ENCODE results near the gene IGFBPL1.

DNA sequence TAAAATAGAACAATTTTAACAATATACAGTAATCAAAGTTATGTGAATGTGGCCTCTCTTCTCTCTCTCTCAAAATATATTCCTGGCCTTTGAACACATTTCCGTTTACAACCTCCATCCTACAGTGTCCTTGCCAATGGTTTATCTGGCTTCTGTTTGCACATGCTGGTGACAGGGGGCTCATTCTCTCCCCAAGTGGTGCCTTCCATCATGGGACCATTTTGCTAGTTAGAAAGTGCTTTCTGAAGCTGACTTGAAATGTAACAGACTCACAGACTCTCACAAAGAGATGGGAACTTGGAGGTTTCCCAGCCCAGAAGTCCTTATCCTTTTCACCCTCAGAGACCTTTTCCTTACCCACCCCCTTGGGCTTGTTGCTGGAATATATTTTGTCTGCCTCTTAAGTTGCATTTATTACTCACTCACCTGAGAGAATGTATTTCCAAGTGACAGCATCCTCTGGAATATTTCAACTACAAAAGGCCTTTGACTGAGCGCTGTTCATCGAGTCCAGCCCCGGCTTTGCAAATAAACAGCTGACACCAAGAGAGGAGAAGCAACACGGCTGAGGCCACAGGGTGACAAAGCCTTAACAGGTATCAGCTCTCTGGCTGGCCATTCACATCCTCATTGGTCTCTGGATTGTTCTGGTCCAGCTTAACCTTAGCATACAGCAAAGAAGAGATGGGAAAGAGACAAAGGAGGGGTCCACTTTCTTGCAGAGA, 49.2 kb downstream of the IGFBPL1 start:
- TF ChIP-seq, protein P1, sequence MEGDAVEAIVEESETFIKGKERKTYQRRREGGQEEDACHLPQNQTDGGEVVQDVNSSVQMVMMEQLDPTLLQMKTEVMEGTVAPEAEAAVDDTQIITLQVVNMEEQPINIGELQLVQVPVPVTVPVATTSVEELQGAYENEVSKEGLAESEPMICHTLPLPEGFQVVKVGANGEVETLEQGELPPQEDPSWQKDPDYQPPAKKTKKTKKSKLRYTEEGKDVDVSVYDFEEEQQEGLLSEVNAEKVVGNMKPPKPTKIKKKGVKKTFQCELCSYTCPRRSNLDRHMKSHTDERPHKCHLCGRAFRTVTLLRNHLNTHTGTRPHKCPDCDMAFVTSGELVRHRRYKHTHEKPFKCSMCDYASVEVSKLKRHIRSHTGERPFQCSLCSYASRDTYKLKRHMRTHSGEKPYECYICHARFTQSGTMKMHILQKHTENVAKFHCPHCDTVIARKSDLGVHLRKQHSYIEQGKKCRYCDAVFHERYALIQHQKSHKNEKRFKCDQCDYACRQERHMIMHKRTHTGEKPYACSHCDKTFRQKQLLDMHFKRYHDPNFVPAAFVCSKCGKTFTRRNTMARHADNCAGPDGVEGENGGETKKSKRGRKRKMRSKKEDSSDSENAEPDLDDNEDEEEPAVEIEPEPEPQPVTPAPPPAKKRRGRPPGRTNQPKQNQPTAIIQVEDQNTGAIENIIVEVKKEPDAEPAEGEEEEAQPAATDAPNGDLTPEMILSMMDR (IDR thresholded peaks at IDR 0.05): no peak
- TF ChIP-seq EP300 (IDR thresholded peaks at IDR 0.05): no peak
- TF ChIP-seq POLR2AphosphoS5 (IDR thresholded peaks at IDR 0.05): no peak
